A549 treated with dexamethasone at 1 μM for 4 hours (cell line): ENCODE data around the gene SERPINA1. TPM values are rescaled to one million over a fixed set of nuclear protein-coding genes. Genes with fewer than 3 reads are reported as not detected.

ENCODE experiments used
- total RNA-seq: library from RNA; stranded (reverse); fragments of 200-300 nt; extraction: Qiagen RNA extraction; gene quantifications from 5 replicates; pipeline ENCODE4 v1.2.3, GENCODE V29; 2022

Gene SERPINA1
- total RNA-seq = 1.2 to 2.8 TPM (median 2.2 TPM) in 5 replicates

GRCh38 chr14:94388384-94389103, at the start of gene SERPINA1:
SERPINA1 (minus strand) TSS chr14:94388602; CDS start chr14:94383237, 5,365 bp downstream.

GRCh38 chr14:94366146-94366915, 22.1 kb downstream of the SERPINA1 start, which contains the start of gene SERPINA2:
SERPINA2 (minus strand) TSS chr14:94366698.

Other genes with a start within 250 kb of the SERPINA1 start
- 0.24 to 0.44 TPM (median 0.33 TPM) in 5 replicates for gene PPP4R4, start 214.3 kb downstream of the SERPINA1 start, total RNA-seq
- 0.04 TPM in 1 of 5 replicates, not detected in the others for gene SERPINA10, start 95.3 kb downstream of the SERPINA1 start, total RNA-seq
- gene SERPINA6, start 65.3 kb downstream of the SERPINA1 start, total RNA-seq = 0.95 to 1.6 TPM (median 1.4 TPM) in 5 replicates
- 0.08 TPM in 1 of 5 replicates, not detected in the others for gene SERPINA2, start 21.9 kb downstream of the SERPINA1 start, total RNA-seq
- gene SERPINA11, start 64.2 kb upstream of the SERPINA1 start, total RNA-seq = not detected in 5 replicates
- not detected in 5 replicates for gene SERPINA9, start 87.6 kb upstream of the SERPINA1 start, total RNA-seq
- gene SERPINA12, start 120.9 kb upstream of the SERPINA1 start, total RNA-seq = 0.06 TPM in 1 of 5 replicates, not detected in the others
- 0.07 to 0.12 TPM (median 0.09 TPM) in 3 of 5 replicates, not detected in the others for gene SERPINA4, start 172.8 kb upstream of the SERPINA1 start, total RNA-seq
- 0.07 to 0.27 TPM (median 0.17 TPM) in 5 replicates for gene SERPINA5, start 192.8 kb upstream of the SERPINA1 start, total RNA-seq
- gene SERPINA3, start 223.8 kb upstream of the SERPINA1 start, total RNA-seq = 10.4 to 14.2 TPM (median 12.6 TPM) in 5 replicates